ENCODE results near the gene PTPRA. TPM values are rescaled to one million over a fixed set of nuclear protein-coding genes. Genes with fewer than 3 reads are reported as not detected.

The PTPRA gene
- total and polyA plus RNA-seq, 2 of the 8 experiments (the other 6 are each of a cell fraction or from before 2014, with no cell fraction given) = 47.7 to 51.3 TPM

DNA sequence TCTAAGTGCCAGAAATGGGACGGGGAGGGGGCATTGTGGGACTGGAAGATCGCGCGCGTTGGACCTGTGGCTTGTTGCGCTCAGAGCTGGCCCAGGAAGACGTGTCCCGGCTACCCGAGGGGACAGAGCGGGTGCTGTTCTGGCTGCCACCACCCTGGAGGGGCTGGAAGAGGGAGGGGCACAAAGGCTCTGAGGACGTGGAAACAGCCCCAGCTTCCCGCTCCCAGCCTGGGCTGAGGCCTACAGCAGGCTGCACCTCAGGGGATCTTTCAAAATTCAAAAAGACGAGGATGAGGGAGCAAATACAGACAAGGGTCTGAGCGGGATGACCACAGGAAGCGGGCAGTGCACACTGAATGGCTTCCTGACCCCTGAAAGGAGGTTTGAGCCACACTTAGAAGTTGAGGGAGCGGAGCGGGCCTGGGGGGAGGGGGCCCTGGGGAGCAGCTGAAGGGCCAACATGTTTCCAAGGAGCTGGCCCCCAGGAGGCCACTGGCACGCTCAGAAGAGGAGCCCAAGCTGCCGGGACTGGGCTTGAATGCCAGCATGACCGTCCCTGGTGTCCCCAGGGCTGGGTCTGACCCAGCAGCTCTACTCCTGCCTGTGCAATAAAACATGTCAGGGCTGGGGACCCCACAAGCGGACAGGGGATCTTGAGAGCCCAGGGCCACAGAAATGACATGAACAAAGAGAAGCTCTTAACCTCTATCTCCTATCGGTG, 199.4 kb downstream of the PTPRA start:
- no peak overlapping the region for H2BK120ac ChIP-seq (replicated peaks; ENCODE audit: low read depth, low read length)
- H2BK15ac ChIP-seq (ENCODE audit: low read length) = no peak overlapping the region
- H3K56ac ChIP-seq (replicated peaks; ENCODE audit: insufficient read length, low read depth, low read length) = no peak overlapping the region
- H3K9me3 ChIP-seq (ENCODE audit: insufficient read depth in 2 of 2, low read depth in 1 of 2, low read length in 1 of 2) = peaks cover 2 to 5% of the 10 kb centered on the region in 2 experiments; a peak in 2 of 4 replicates
- H3K4me2 ChIP-seq (ENCODE audit: insufficient read depth in 1 of 2, low read depth in 2 of 2, low read length in 2 of 2) = peak overlapping the region; percentile 46 to 72
- no peak overlapping the region for H3K27ac ChIP-seq (ENCODE audit: low read depth, low read length)
- CTCF ChIA-PET (ENCODE audit: partially characterized antibody) = interaction anchor here (1.0 to 2.3 kb wide), 6 partner anchors 12 to 96 kb away, joined by 3 to 8 read pairs (median 6); no protein-coding TSS in a partner anchor
- H3K27me3 ChIP-seq (replicated peaks in 1 of 4; ENCODE audit: control insufficient read depth in 3 of 4, extremely low read depth in 1 of 4, insufficient read depth in 3 of 4, low read length in 3 of 4) = peaks cover 11 to 30% (median 27%) of the 10 kb centered on the region in 4 experiments
- POLR2A ChIA-PET (ENCODE audit: partially characterized antibody) = interaction anchor here (1.0 to 1.8 kb wide), 8 partner anchors 9 to 128 kb away, joined by 3 to 6 read pairs (median 4); partner anchors contain the start of genes GNRH2 and MRPS26
- no peak for FAIRE-seq
- H3K18ac ChIP-seq (ENCODE audit: extremely low read depth, low read length) = peak overlapping the region; percentile 71; the same call in 1 of the 2 replicates
- H4K8ac ChIP-seq (ENCODE audit: extremely low read depth, insufficient read depth, low read length) = peak overlapping the region; percentile 85; the same call in 1 of the 2 replicates
- DNase-seq (ENCODE audit: low read depth in 1 of 2, low spot score in 2 of 2) = no peak
- 78% methylated on average over 21 of the region's 22 CpGs; no CpG with 5 or more reads in 1 of the 2 experiments for WGBS, 2 experiments (ENCODE audit: extremely low coverage in 1 of 2, insufficient coverage in 1 of 2, insufficient read length in 1 of 2, insufficient replicate concordance in 2 of 2, low coverage in 1 of 2, low lambda C conversion rate in 2 of 2, missing lambda C conversion rate in 1 of 2)
- no peak overlapping the region for H3K9ac ChIP-seq (replicated peaks in 1 of 4; ENCODE audit: extremely low read depth in 1 of 4, low read depth in 3 of 4, low read length in 3 of 4)
- no peak overlapping the region for H3K14ac ChIP-seq (ENCODE audit: insufficient read length)
- H4K5ac ChIP-seq (ENCODE audit: insufficient read length, low read depth, low read length) = no peak overlapping the region
- H4K20me1 ChIP-seq (replicated peaks in 1 of 2; ENCODE audit: control insufficient read depth in 1 of 2, insufficient read depth in 2 of 2, low read length in 2 of 2) = no peaks in the 10 kb centered on the region
- no peak overlapping the region for H3K23ac ChIP-seq (ENCODE audit: insufficient read length)
- peak overlapping the region in 3 of 4 experiments; percentile 14 to 61 (median 19); a peak in 5 of 8 replicates for H3K4me3 ChIP-seq (ENCODE audit: extremely low read depth in 1 of 4, insufficient read depth in 2 of 4, low read depth in 3 of 4, low read length in 4 of 4)
- no peaks in the 10 kb centered on the region for H3K79me1 ChIP-seq (ENCODE audit: low read depth, low read length)
- TF ChIP-seq SUZ12 (IDR thresholded peaks at IDR 0.05; ENCODE audit: low read length) (0 out of 2 replicates have a peak, but pooled peaks have one; percentile 5), JUN (IDR thresholded peaks at IDR 0.05; ENCODE audit: low read depth, low read length) (no peak), EZH2 (IDR thresholded peaks at IDR 0.05; ENCODE audit: low read depth, low read length, severe bottlenecking) (peak; percentile 10)
- no peaks in the 10 kb centered on the region for H3K79me2 ChIP-seq (ENCODE audit: control insufficient read depth in 1 of 2, insufficient read depth in 2 of 2, low read length in 2 of 2)
- peaks cover 3% of the 10 kb centered on the region; the same call in 1 of the 2 replicates for H3K23me2 ChIP-seq (ENCODE audit: low read depth, low read length)
- no peak overlapping the region for H2BK12ac ChIP-seq (ENCODE audit: low read depth, low read length)
- H3K4me1 ChIP-seq (replicated peaks in 1 of 4; ENCODE audit: control insufficient read depth in 3 of 4, insufficient read depth in 4 of 4, low read length in 3 of 4) = peaks cover 0 to 8% (median 3%) of the 10 kb centered on the region in 4 experiments; a peak in 5 of 7 replicates
- H2BK20ac ChIP-seq (ENCODE audit: low read length) = peak overlapping the region; percentile 48; the same call in 1 of the 2 replicates
- 0 out of 2 replicates have a peak overlapping the region, but pooled peaks have one; percentile 66 for H2BK5ac ChIP-seq (ENCODE audit: low read depth, low read length)
- H3K36me3 ChIP-seq (ENCODE audit: control insufficient read depth in 2 of 4, insufficient read depth in 4 of 4, low read length in 3 of 4) = no peaks in the 10 kb centered on the region
- no peak overlapping the region for H4K91ac ChIP-seq (replicated peaks; ENCODE audit: insufficient read length, low read length)
- H2AK5ac ChIP-seq (ENCODE audit: low read depth, low read length) = 0 out of 2 replicates have a peak overlapping the region, but pooled peaks have one; percentile 39
- H2AFZ ChIP-seq (ENCODE audit: low read length) = peak overlapping the region; percentile 6; the same call in 1 of the 2 replicates
- H3K4ac ChIP-seq (replicated peaks; ENCODE audit: insufficient read length, low read depth, low read length) = peak overlapping the region; percentile 85
